HepG2 (cell line): ENCODE results near the gene SAE1. TPM values are rescaled to one million over a fixed set of nuclear protein-coding genes. Genes with fewer than 3 reads are reported as not detected.
A peak's percentile ranks its signal among the peaks of the same experiment; 100 is the strongest.

ENCODE experiments used
- CREM ChIP-seq, 2 experiments: sonication (generic) in 1 of 2; formaldehyde crosslinking in 1 of 2; IDR thresholded peaks; 2 replicates each; pipeline versions ENCODE4 v1.4.0 to v1.6.1; 2016 to 2020; ENCODE audit warnings: antibody characterized with exemption in 1 of 2, mild to moderate bottlenecking in 1 of 2, missing genetic modification reagents in 1 of 2
- DPF2 ChIP-seq: sonication (generic); formaldehyde crosslinking; IDR thresholded peaks from 2 replicates; pipeline ENCODE4 v1.4.0; 2020; ENCODE audit warnings: mild to moderate bottlenecking, low read depth, missing genetic modification reagents, borderline replicate concordance
- ERF ChIP-seq: IDR thresholded peaks from 2 replicates; pipeline ENCODE4 v1.6.1; 2018; ENCODE audit warnings: missing biosample characterization, missing genetic modification reagents
- GABPA ChIP-seq, 2 experiments: IDR thresholded peaks; 2 replicates each; pipeline ENCODE4 v1.6.1; 2011 to 2016; ENCODE audit warnings: low read depth in 2 of 2, low read length in 1 of 2, missing biosample characterization in 1 of 2, missing genetic modification characterization in 1 of 2
- HIC2 ChIP-seq: sonication (generic); formaldehyde crosslinking; IDR thresholded peaks from 2 replicates; pipeline ENCODE4 v1.9.0; 2022; ENCODE audit warnings: low read depth, missing genetic modification reagents
- KDM2A ChIP-seq: sonication (generic); formaldehyde crosslinking; IDR thresholded peaks from 2 replicates; pipeline ENCODE4 v1.4.0; 2020; ENCODE audit warnings: low read depth, missing genetic modification reagents, borderline replicate concordance
- MBNL3 ChIP-seq: fragments of 250-450 bp; sonication (Bioruptor Pico); conservative IDR thresholded peaks from 2 replicates; pipeline ENCODE4 v1.8.0; 2022; ENCODE audit warnings: mild to moderate bottlenecking, inconsistent platforms
- PHF21A ChIP-seq: sonication (generic); formaldehyde crosslinking; IDR thresholded peaks from 2 replicates; pipeline ENCODE4 v1.5.0; 2020; ENCODE audit warnings: mild to moderate bottlenecking, missing genetic modification reagents
- SIX1 ChIP-seq: sonication (generic); formaldehyde crosslinking; IDR thresholded peaks from 2 replicates; pipeline ENCODE4 v1.4.0; 2020; ENCODE audit warnings: missing genetic modification reagents, borderline replicate concordance
- SOX13 ChIP-seq, 3 experiments: fragments of 450-650 bp in 1 of 3; sonication (generic) in 1 of 3; formaldehyde crosslinking in 1 of 3; IDR thresholded peaks in 2 of 3; conservative IDR thresholded peaks in 1 of 3; 2 replicates each; pipeline versions ENCODE4 v1.5.0 to v1.6.1; 2016 to 2020; ENCODE audit warnings: antibody characterized with exemption in 1 of 3, mild to moderate bottlenecking in 1 of 3, missing compliant biosample characterization in 1 of 3, missing genetic modification reagents in 1 of 3, moderate library complexity in 1 of 3
- TEF ChIP-seq: sonication (generic); formaldehyde crosslinking; IDR thresholded peaks from 2 replicates; pipeline ENCODE4 v1.5.0; 2020; ENCODE audit warnings: missing genetic modification reagents
- YY1 ChIP-seq: IDR thresholded peaks from 2 replicates; pipeline ENCODE4 v1.6.1; 2011; ENCODE audit warnings: low read length, low read depth, moderate library complexity, mild to moderate bottlenecking; ENCODE audit not compliant: insufficient read depth, insufficient replicate concordance
- ZBED4 ChIP-seq: sonication (generic); formaldehyde crosslinking; IDR thresholded peaks from 2 replicates; pipeline ENCODE4 v1.4.0; 2020; ENCODE audit warnings: missing genetic modification reagents, borderline replicate concordance
- ZNF333 ChIP-seq: sonication (generic); formaldehyde crosslinking; IDR thresholded peaks from 2 replicates; pipeline ENCODE4 v1.4.0; 2020; ENCODE audit warnings: mild to moderate bottlenecking, missing genetic modification reagents, borderline replicate concordance
- ZNF644 ChIP-seq: IDR thresholded peaks from 2 replicates; pipeline ENCODE4 v1.6.1; 2016; ENCODE audit warnings: low read depth
- ZNF761 ChIP-seq: sonication (generic); formaldehyde crosslinking; conservative IDR thresholded peaks from 2 replicates; pipeline ENCODE4 v1.4.0; 2020; ENCODE audit warnings: mild to moderate bottlenecking, missing genetic modification reagents
- polyA plus RNA-seq, 8 experiments: library from polyadenylated mRNA; depleted of rRNA in 3 of 8; stranded (reverse) in 7 of 8; unstranded in 1 of 8; fragments of >200 nt; fragmentation: Illumina TruSeq in 4 of 8; extraction: Trizol in 4 of 8; gene quantifications; 2 replicates each; pipeline versions ENCODE4 v1.2.1 to v1.2.3, GENCODE V29; 2011 to 2016; ENCODE audit warnings: low read depth in 4 of 8, missing spikeins in 1 of 8, mixed read lengths in 1 of 8; ENCODE audit not compliant: insufficient read depth in 1 of 8
- total RNA-seq, 5 experiments: library from RNA; depleted of rRNA; stranded (reverse); fragments of >200 nt; fragmentation: Illumina TruSeq; extraction: Trizol; gene quantifications; 2 replicates each; pipeline ENCODE4 v1.2.3, GENCODE V29; 2016; ENCODE audit warnings: low read depth in 1 of 5

SAE1 gene
- total and polyA plus RNA-seq, 2 of the 13 experiments (the other 11 are each of a cell fraction or from before 2014, with no cell fraction given): 87.6 to 197 TPM

GRCh38 chr19:47107202-47107952 is 23.3 kb upstream of the SAE1 start (continued):
- TF ChIP-seq HIC2: peak; percentile 92
- peak; percentile 67; the same call in 1 of the 2 replicates for TF ChIP-seq DPF2
- peak; percentile 52 for TF ChIP-seq YY1
- TF ChIP-seq TEF (CRISPR knock-in tag): no peak
- peak; percentile 84 for TF ChIP-seq ZNF644 (CRISPR knock-in tag)
- 0 out of 2 replicates have a peak, but pooled peaks have one; percentile 17 for TF ChIP-seq ERF (CRISPR knock-in tag)
- peak; percentile 56; the same call in 1 of the 2 replicates for TF ChIP-seq PHF21A
- peak; percentile 45; the same call in 1 of the 2 replicates for TF ChIP-seq CREM (IDR thresholded peaks at IDR 0.05)
- TF ChIP-seq CREM (CRISPR knock-in tag; IDR thresholded peaks at IDR 0.05): no peak
- TF ChIP-seq GABPA (IDR thresholded peaks at IDR 0.05; ENCODE audit: low read depth, low read length): no peak
- TF ChIP-seq GABPA (CRISPR knock-in tag; IDR thresholded peaks at IDR 0.05; ENCODE audit: low read depth): 0 out of 2 replicates have a peak, but pooled peaks have one; percentile 32
- 0 out of 2 replicates have a peak, but pooled peaks have one; percentile 39 for TF ChIP-seq ZBED4 (CRISPR knock-in tag)
- TF ChIP-seq KDM2A (CRISPR knock-in tag): 0 out of 2 replicates have a peak, but pooled peaks have one; percentile 23
- TF ChIP-seq SOX13 (IDR thresholded peaks at IDR 0.05): no peak
- TF ChIP-seq SOX13 (CRISPR knock-in tag; conservative IDR thresholded peaks at IDR 0.05 in 1 of 2, IDR thresholded peaks at IDR 0.05 in 1 of 2): peak in 1 of 2 experiments; percentile 73; a peak in 2 of 4 replicates
- TF ChIP-seq MBNL3 (CRISPR knock-in tag): no peak
- no peak for TF ChIP-seq ZNF333 (CRISPR knock-in tag)
- no peak for TF ChIP-seq ZNF761 (CRISPR knock-in tag)
- TF ChIP-seq SIX1: no peak
